Mononuclear cell (primary cell): ENCODE measurements around the gene PGC. TPM values are rescaled to one million over a fixed set of nuclear protein-coding genes. Genes with fewer than 3 reads are reported as not detected.
A peak's percentile ranks its signal among the peaks of the same experiment; 100 is the strongest.

ENCODE experiments used
- H3K27me3 ChIP-seq: 2 replicates; pipeline ENCODE4 v1.6.0; 2011; ENCODE audit warnings: low read length, control low read depth; ENCODE audit not compliant: insufficient read depth
- H3K4me1 ChIP-seq: 2 replicates; pipeline ENCODE4 v1.5.1; 2011; ENCODE audit warnings: mild to moderate bottlenecking, low read length, control low read depth; ENCODE audit not compliant: insufficient read depth
- H3K4me3 ChIP-seq: 2 replicates; pipeline ENCODE4 v1.5.1; 2011; ENCODE audit warnings: mild to moderate bottlenecking, low read length, moderate library complexity
- H3K9me3 ChIP-seq: 2 replicates; pipeline ENCODE4 v1.5.1; 2011; ENCODE audit warnings: low read depth, mild to moderate bottlenecking, control low read depth, low read length
- total RNA-seq: library from RNA; depleted of rRNA; stranded (reverse); fragments of >200 nt; gene quantifications from one replicate; pipeline ENCODE4 v1.2.3, GENCODE V29; 2012

The PGC gene
- total RNA-seq, 1 donor, result 0.10 TPM

GRCh38 chr6:41780551-41781365 lies 33.6 kb upstream of the PGC start, which contains the start of gene PRICKLE4:
Gene PRICKLE4, plus strand, starts transcription at chr6:41780782. Its CDS starts 2,692 bp downstream, at chr6:41783474.
- Histone ChIP-seq H3K4me1 (peaks cover 69% of the 10 kb centered on the region), H3K27me3 (no peaks in the 10 kb centered on the region), H3K9me3 (no peaks in the 10 kb centered on the region), H3K4me3 (peak within 1 kb of the TSS; percentile 50)

GRCh38 chr6:41779788-41780550 lies 32.8 kb upstream of the PGC start, which contains the start of gene FRS3:
Gene FRS3, minus strand, starts transcription at chr6:41779900. Its CDS starts 2,913 bp downstream, at chr6:41776987.
- H3K4me3 ChIP-seq, result peak within 1 kb of the TSS; percentile 50

GRCh38 chr6:41779336-41779735 lies 32.1 kb upstream of the PGC start:
- no peaks in the 10 kb centered on the region for H3K27me3 ChIP-seq
- H3K4me1 ChIP-seq, result peaks cover 54% of the 10 kb centered on the region
- H3K9me3 ChIP-seq, result no peaks in the 10 kb centered on the region
- H3K4me3 ChIP-seq, result peak overlapping the region; percentile 50

More at GRCh38 chr6:41779788-41780550, 32.8 kb upstream of the PGC start, which contains the start of gene FRS3:
- no peaks in the 10 kb centered on the region for H3K9me3 ChIP-seq
- H3K4me1 ChIP-seq, result peaks cover 61% of the 10 kb centered on the region
- no peaks in the 10 kb centered on the region for H3K27me3 ChIP-seq

GRCh38 chr6:41778895-41779294 lies 31.7 kb upstream of the PGC start:
- H3K27me3 ChIP-seq, result no peaks in the 10 kb centered on the region
- peaks cover 50% of the 10 kb centered on the region for H3K4me1 ChIP-seq
- H3K9me3 ChIP-seq, result no peaks in the 10 kb centered on the region
- no peak overlapping the region for H3K4me3 ChIP-seq

GRCh38 chr6:41777551-41778285 lies 30.5 kb upstream of the PGC start:
- no peak overlapping the region for H3K4me3 ChIP-seq
- no peaks in the 10 kb centered on the region for H3K9me3 ChIP-seq
- no peaks in the 10 kb centered on the region for H3K27me3 ChIP-seq
- peaks cover 47% of the 10 kb centered on the region for H3K4me1 ChIP-seq

GRCh38 chr6:41775293-41775882 lies 28.2 kb upstream of the PGC start:
- peaks cover 37% of the 10 kb centered on the region for H3K4me1 ChIP-seq
- H3K4me3 ChIP-seq, result no peak overlapping the region
- no peaks in the 10 kb centered on the region for H3K27me3 ChIP-seq
- no peaks in the 10 kb centered on the region for H3K9me3 ChIP-seq

GRCh38 chr6:41774841-41775240 lies 27.6 kb upstream of the PGC start:
- H3K9me3 ChIP-seq, result no peaks in the 10 kb centered on the region
- H3K4me3 ChIP-seq, result no peak overlapping the region
- no peaks in the 10 kb centered on the region for H3K27me3 ChIP-seq
- H3K4me1 ChIP-seq, result peaks cover 37% of the 10 kb centered on the region

- Histone ChIP-seq H3K9me3 (no peaks in the 10 kb centered on the region), H3K4me1 (peaks cover 6% of the 10 kb centered on the region), H3K4me3 (no peak overlapping the region), H3K27me3 (no peaks in the 10 kb centered on the region)
Measured at GRCh38 chr6:41771058-41771983, 24.1 kb upstream of the PGC start.

GRCh38 chr6:41770381-41771057 lies 23.3 kb upstream of the PGC start:
- no peaks in the 10 kb centered on the region for H3K27me3 ChIP-seq
- H3K4me3 ChIP-seq, result no peak overlapping the region
- H3K9me3 ChIP-seq, result no peaks in the 10 kb centered on the region
- no peaks in the 10 kb centered on the region for H3K4me1 ChIP-seq

GRCh38 chr6:41769376-41769775 lies 22.2 kb upstream of the PGC start:
- no peaks in the 10 kb centered on the region for H3K27me3 ChIP-seq
- H3K4me1 ChIP-seq, result no peaks in the 10 kb centered on the region
- H3K4me3 ChIP-seq, result no peak overlapping the region
- H3K9me3 ChIP-seq, result no peaks in the 10 kb centered on the region

- Histone ChIP-seq H3K9me3 (no peaks in the 10 kb centered on the region), H3K4me3 (no peak overlapping the region), H3K4me1 (no peaks in the 10 kb centered on the region), H3K27me3 (no peaks in the 10 kb centered on the region)
Measured at GRCh38 chr6:41768545-41769308, 21.5 kb upstream of the PGC start.

- Histone ChIP-seq H3K4me1 (no peaks in the 10 kb centered on the region), H3K4me3 (no peak overlapping the region), H3K27me3 (no peaks in the 10 kb centered on the region), H3K9me3 (no peaks in the 10 kb centered on the region)
Measured at GRCh38 chr6:41767112-41767833, 20.1 kb upstream of the PGC start.
